HepG2 (cell line): ENCODE data around the gene PBX2. TPM values are rescaled to one million over a fixed set of nuclear protein-coding genes. Genes with fewer than 3 reads are reported as not detected.

Experiments
- CBX1 ChIP-seq: IDR thresholded peaks from one replicate; pipeline ENCODE4 v1.6.1; 2016; ENCODE audit warnings: antibody characterized with exemption, low read depth
- CC2D1A ChIP-seq: sonication (generic); formaldehyde crosslinking; IDR thresholded peaks from 2 replicates; pipeline ENCODE4 v1.8.1; 2023; ENCODE audit warnings: mild to moderate bottlenecking, missing genetic modification reagents
- CREB1 ChIP-seq, 2 experiments: fragments of 450-650 bp in 1 of 2; IDR thresholded peaks; 2 replicates each; pipeline ENCODE4 v1.6.1; 2016 to 2017; ENCODE audit warnings: control low read depth in 1 of 2, mild to moderate bottlenecking in 1 of 2, missing compliant biosample characterization in 1 of 2, missing genetic modification characterization in 1 of 2
- IKZF4 ChIP-seq: sonication (generic); formaldehyde crosslinking; IDR thresholded peaks from 2 replicates; pipeline ENCODE4 v1.5.1; 2020; ENCODE audit warnings: borderline replicate concordance, mild to moderate bottlenecking, low read depth, missing genetic modification reagents; ENCODE audit errors: not compliant biosample characterization
- MBNL3 ChIP-seq: fragments of 250-450 bp; sonication (Bioruptor Pico); conservative IDR thresholded peaks from 2 replicates; pipeline ENCODE4 v1.8.0; 2022; ENCODE audit warnings: mild to moderate bottlenecking, inconsistent platforms
- RFXAP ChIP-seq: sonication (generic); formaldehyde crosslinking; IDR thresholded peaks from 2 replicates; pipeline ENCODE4 v1.4.0; 2020; ENCODE audit warnings: missing genetic modification reagents, borderline replicate concordance
- RXRA ChIP-seq: sonication (generic); formaldehyde crosslinking; IDR thresholded peaks from 2 replicates; pipeline ENCODE4 v1.5.1; 2020; ENCODE audit warnings: missing genetic modification reagents
- TARDBP ChIP-seq: sonication (generic); formaldehyde crosslinking; IDR thresholded peaks from 2 replicates; pipeline ENCODE4 v1.8.0; 2022; ENCODE audit warnings: mild to moderate bottlenecking, missing genetic modification reagents
- ZBTB20 ChIP-seq: sonication (generic); formaldehyde crosslinking; IDR thresholded peaks from 2 replicates; pipeline ENCODE4 v1.8.1; 2023; ENCODE audit warnings: missing genetic modification reagents, low read depth, mild to moderate bottlenecking, borderline replicate concordance
- ZMYM3 ChIP-seq: sonication (generic); formaldehyde crosslinking; IDR thresholded peaks from 2 replicates; pipeline ENCODE4 v1.5.1; 2020; ENCODE audit warnings: mild to moderate bottlenecking, missing genetic modification reagents
- ZNF350 ChIP-seq: sonication (generic); formaldehyde crosslinking; IDR thresholded peaks from 2 replicates; pipeline ENCODE4 v1.4.0; 2020; ENCODE audit warnings: mild to moderate bottlenecking, low read depth, missing genetic modification reagents, borderline replicate concordance
- ZNF75D ChIP-seq: sonication (generic); formaldehyde crosslinking; IDR thresholded peaks from 2 replicates; pipeline ENCODE4 v1.8.1; 2023; ENCODE audit warnings: missing genetic modification reagents, mild to moderate bottlenecking, borderline replicate concordance
- polyA plus RNA-seq, 8 experiments: library from polyadenylated mRNA; depleted of rRNA in 3 of 8; stranded (reverse) in 7 of 8; unstranded in 1 of 8; fragments of >200 nt; fragmentation: Illumina TruSeq in 4 of 8; extraction: Trizol in 4 of 8; gene quantifications; 2 replicates each; pipeline versions ENCODE4 v1.2.1 to v1.2.3, GENCODE V29; 2011 to 2016; ENCODE audit warnings: low read depth in 4 of 8, missing spikeins in 1 of 8, mixed read lengths in 1 of 8; ENCODE audit not compliant: insufficient read depth in 1 of 8
- total RNA-seq, 5 experiments: library from RNA; depleted of rRNA; stranded (reverse); fragments of >200 nt; fragmentation: Illumina TruSeq; extraction: Trizol; gene quantifications; 2 replicates each; pipeline ENCODE4 v1.2.3, GENCODE V29; 2016; ENCODE audit warnings: low read depth in 1 of 5
- TF ChIP-seq, protein P1 (sequence below): conservative IDR thresholded peaks from 2 replicates; pipeline ENCODE4 v1.6.1; 2018; ENCODE audit warnings: missing genetic modification reagents
- TF ChIP-seq, protein P2 (sequence below): IDR thresholded peaks from 2 replicates; pipeline ENCODE4 v1.6.1; 2018; ENCODE audit warnings: missing genetic modification reagents, mild to moderate bottlenecking, missing compliant biosample characterization
- TF ChIP-seq, protein P3 (sequence below): IDR thresholded peaks from 2 replicates; pipeline ENCODE4 v1.6.1; 2016
- TF ChIP-seq, protein P4 (sequence below): sonication (generic); formaldehyde crosslinking; IDR thresholded peaks from 2 replicates; pipeline ENCODE4 v1.8.0; 2023; ENCODE audit warnings: mild to moderate bottlenecking, missing genetic modification reagents
- TF ChIP-seq, protein P5 (sequence below): sonication (generic); formaldehyde crosslinking; IDR thresholded peaks from 2 replicates; pipeline ENCODE4 v1.4.0; 2020; ENCODE audit warnings: mild to moderate bottlenecking, missing genetic modification reagents

Gene PBX2
- total and polyA plus RNA-seq, 2 of the 13 experiments (the other 11 are each of a cell fraction or from before 2014, with no cell fraction given) = 42.3 to 77.8 TPM

DNA sequence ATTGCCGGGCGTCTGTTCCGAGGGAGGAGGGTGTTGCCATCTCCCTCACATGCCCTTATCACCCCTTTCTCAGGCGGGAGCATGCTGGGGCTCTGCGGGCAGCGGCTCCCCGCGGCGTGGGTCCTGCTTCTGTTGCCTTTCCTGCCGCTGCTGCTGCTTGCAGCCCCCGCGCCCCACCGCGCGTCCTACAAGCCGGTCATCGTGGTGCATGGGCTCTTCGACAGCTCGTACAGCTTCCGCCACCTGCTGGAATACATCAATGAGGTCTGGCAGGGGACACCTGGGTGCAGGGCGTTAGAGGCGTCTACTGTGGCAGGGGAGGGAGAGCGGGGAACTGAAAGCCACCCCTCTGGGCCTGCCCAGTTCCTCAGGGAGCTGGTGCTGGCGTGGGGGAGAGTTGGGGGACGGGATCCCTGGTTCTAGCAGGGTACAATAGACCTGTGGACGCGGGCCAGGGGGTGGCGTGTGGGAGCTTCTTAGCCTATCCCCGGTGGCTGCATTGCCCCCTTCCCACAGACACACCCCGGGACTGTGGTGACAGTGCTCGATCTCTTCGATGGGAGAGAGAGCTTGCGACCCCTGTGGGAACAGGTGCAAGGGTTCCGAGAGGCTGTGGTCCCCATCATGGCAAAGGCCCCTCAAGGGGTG, 35.4 kb downstream of the PBX2 start (continued):
- TF ChIP-seq CREB1 (IDR thresholded peaks at IDR 0.05) = no peak
- no peak for TF ChIP-seq CREB1 (CRISPR knock-in tag; IDR thresholded peaks at IDR 0.05)
- TF ChIP-seq, protein P1, sequence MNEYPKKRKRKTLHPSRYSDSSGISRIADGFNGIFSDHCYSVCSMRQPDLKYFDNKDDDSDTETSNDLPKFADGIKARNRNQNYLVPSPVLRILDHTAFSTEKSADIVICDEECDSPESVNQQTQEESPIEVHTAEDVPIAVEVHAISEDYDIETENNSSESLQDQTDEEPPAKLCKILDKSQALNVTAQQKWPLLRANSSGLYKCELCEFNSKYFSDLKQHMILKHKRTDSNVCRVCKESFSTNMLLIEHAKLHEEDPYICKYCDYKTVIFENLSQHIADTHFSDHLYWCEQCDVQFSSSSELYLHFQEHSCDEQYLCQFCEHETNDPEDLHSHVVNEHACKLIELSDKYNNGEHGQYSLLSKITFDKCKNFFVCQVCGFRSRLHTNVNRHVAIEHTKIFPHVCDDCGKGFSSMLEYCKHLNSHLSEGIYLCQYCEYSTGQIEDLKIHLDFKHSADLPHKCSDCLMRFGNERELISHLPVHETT (CRISPR knock-in tag) = no peak
- peak; percentile 14; the same call in 1 of the 2 replicates for TF ChIP-seq TARDBP (CRISPR knock-in tag)
- TF ChIP-seq CC2D1A (CRISPR knock-in tag) = no peak
- TF ChIP-seq IKZF4 = peak; percentile 71
- 0 out of 2 replicates have a peak, but pooled peaks have one; percentile 6 for TF ChIP-seq RFXAP
- TF ChIP-seq, protein P2, sequence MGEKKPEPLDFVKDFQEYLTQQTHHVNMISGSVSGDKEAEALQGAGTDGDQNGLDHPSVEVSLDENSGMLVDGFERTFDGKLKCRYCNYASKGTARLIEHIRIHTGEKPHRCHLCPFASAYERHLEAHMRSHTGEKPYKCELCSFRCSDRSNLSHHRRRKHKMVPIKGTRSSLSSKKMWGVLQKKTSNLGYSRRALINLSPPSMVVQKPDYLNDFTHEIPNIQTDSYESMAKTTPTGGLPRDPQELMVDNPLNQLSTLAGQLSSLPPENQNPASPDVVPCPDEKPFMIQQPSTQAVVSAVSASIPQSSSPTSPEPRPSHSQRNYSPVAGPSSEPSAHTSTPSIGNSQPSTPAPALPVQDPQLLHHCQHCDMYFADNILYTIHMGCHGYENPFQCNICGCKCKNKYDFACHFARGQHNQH = peak; percentile 29; the same call in 1 of the 2 replicates
- TF ChIP-seq ZNF350 (CRISPR knock-in tag) = peak; percentile 71; the same call in 1 of the 2 replicates
- TF ChIP-seq ZBTB20 = peak; percentile 60; the same call in 1 of the 2 replicates
- no peak for TF ChIP-seq ZNF75D
- TF ChIP-seq, protein P3, sequence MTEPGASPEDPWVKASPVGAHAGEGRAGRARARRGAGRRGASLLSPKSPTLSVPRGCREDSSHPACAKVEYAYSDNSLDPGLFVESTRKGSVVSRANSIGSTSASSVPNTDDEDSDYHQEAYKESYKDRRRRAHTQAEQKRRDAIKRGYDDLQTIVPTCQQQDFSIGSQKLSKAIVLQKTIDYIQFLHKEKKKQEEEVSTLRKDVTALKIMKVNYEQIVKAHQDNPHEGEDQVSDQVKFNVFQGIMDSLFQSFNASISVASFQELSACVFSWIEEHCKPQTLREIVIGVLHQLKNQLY (CRISPR knock-in tag) = peak; percentile 30; the same call in 1 of the 2 replicates
- peak; percentile 79 for TF ChIP-seq ZMYM3 (CRISPR knock-in tag)
- TF ChIP-seq, protein P4, sequence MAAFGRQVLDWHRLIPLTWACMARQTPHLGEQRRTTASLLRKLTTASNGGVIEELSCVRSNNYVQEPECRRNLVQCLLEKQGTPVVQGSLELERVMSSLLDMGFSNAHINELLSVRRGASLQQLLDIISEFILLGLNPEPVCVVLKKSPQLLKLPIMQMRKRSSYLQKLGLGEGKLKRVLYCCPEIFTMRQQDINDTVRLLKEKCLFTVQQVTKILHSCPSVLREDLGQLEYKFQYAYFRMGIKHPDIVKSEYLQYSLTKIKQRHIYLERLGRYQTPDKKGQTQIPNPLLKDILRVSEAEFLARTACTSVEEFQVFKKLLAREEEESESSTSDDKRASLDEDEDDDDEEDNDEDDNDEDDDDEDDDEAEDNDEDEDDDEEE = peak; percentile 93; the same call in 1 of the 2 replicates
- peak; percentile 58; the same call in 1 of the 2 replicates for TF ChIP-seq RXRA (CRISPR knock-in tag)
- TF ChIP-seq CBX1 = peak; percentile 21
- no peak for TF ChIP-seq MBNL3 (CRISPR knock-in tag)
- TF ChIP-seq, protein P5, sequence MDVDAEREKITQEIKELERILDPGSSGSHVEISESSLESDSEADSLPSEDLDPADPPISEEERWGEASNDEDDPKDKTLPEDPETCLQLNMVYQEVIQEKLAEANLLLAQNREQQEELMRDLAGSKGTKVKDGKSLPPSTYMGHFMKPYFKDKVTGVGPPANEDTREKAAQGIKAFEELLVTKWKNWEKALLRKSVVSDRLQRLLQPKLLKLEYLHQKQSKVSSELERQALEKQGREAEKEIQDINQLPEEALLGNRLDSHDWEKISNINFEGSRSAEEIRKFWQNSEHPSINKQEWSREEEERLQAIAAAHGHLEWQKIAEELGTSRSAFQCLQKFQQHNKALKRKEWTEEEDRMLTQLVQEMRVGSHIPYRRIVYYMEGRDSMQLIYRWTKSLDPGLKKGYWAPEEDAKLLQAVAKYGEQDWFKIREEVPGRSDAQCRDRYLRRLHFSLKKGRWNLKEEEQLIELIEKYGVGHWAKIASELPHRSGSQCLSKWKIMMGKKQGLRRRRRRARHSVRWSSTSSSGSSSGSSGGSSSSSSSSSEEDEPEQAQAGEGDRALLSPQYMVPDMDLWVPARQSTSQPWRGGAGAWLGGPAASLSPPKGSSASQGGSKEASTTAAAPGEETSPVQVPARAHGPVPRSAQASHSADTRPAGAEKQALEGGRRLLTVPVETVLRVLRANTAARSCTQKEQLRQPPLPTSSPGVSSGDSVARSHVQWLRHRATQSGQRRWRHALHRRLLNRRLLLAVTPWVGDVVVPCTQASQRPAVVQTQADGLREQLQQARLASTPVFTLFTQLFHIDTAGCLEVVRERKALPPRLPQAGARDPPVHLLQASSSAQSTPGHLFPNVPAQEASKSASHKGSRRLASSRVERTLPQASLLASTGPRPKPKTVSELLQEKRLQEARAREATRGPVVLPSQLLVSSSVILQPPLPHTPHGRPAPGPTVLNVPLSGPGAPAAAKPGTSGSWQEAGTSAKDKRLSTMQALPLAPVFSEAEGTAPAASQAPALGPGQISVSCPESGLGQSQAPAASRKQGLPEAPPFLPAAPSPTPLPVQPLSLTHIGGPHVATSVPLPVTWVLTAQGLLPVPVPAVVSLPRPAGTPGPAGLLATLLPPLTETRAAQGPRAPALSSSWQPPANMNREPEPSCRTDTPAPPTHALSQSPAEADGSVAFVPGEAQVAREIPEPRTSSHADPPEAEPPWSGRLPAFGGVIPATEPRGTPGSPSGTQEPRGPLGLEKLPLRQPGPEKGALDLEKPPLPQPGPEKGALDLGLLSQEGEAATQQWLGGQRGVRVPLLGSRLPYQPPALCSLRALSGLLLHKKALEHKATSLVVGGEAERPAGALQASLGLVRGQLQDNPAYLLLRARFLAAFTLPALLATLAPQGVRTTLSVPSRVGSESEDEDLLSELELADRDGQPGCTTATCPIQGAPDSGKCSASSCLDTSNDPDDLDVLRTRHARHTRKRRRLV (CRISPR knock-in tag) = peak; percentile 26; the same call in 1 of the 2 replicates
